ENCODE results near the gene PAAF1. TPM values are rescaled to one million over a fixed set of nuclear protein-coding genes. Genes with fewer than 3 reads are reported as not detected.
A peak's percentile ranks its signal among the peaks of the same experiment; 100 is the strongest.

The PAAF1 gene
- total and polyA plus RNA-seq, 2 of the 13 experiments (the other 11 are each of a cell fraction or from before 2014, with no cell fraction given) = 13.5 to 28.8 TPM

- TF ChIP-seq DRAP1 (CRISPR knock-in tag; IDR thresholded peaks at IDR 0.05) (peak; percentile 57), HMGXB3 (CRISPR knock-in tag; IDR thresholded peaks at IDR 0.05; ENCODE audit: borderline replicate concordance) (peak; percentile 87; the same call in 1 of the 2 replicates), ZNF543 (CRISPR knock-in tag; IDR thresholded peaks at IDR 0.05) (no peak), PHF8 (CRISPR knock-in tag; IDR thresholded peaks at IDR 0.05) (peak; percentile 20; the same call in 1 of the 2 replicates), KLF6 (CRISPR knock-in tag; IDR thresholded peaks at IDR 0.05) (no peak), SMAD3 (CRISPR knock-in tag; IDR thresholded peaks at IDR 0.05) (0 out of 2 replicates have a peak, but pooled peaks have one; percentile 22), ZNF251 (CRISPR knock-in tag; IDR thresholded peaks at IDR 0.05) (no peak), SNAPC5 (CRISPR knock-in tag; IDR thresholded peaks at IDR 0.05; ENCODE audit: borderline replicate concordance) (0 out of 2 replicates have a peak, but pooled peaks have one; percentile 38), ARNTL (CRISPR knock-in tag; IDR thresholded peaks at IDR 0.05) (no peak), MYC (CRISPR knock-in tag; IDR thresholded peaks at IDR 0.05; ENCODE audit: borderline replicate concordance) (no peak), ASH2L (IDR thresholded peaks at IDR 0.05; ENCODE audit: insufficient read length, low read depth, low read length) (no peak), SOX5 (CRISPR knock-in tag; IDR thresholded peaks at IDR 0.05; ENCODE audit: borderline replicate concordance) (0 out of 2 replicates have a peak, but pooled peaks have one; percentile 21), TBX3 (IDR thresholded peaks at IDR 0.05; ENCODE audit: borderline replicate concordance) (no peak), SAP130 (CRISPR knock-in tag; IDR thresholded peaks at IDR 0.05; ENCODE audit: low read depth) (peak; percentile 97), ZKSCAN1 (IDR thresholded peaks at IDR 0.05; ENCODE audit: low read length) (no peak), WIZ (CRISPR knock-in tag; IDR thresholded peaks at IDR 0.05) (peak; percentile 62; the same call in 1 of the 2 replicates), TBP (CRISPR knock-in tag; IDR thresholded peaks at IDR 0.05) (no peak), E2F5 (CRISPR knock-in tag; conservative IDR thresholded peaks at IDR 0.05) (no peak), ZNF704 (CRISPR knock-in tag; IDR thresholded peaks at IDR 0.05; ENCODE audit: borderline replicate concordance) (no peak), EED (CRISPR knock-in tag; IDR thresholded peaks at IDR 0.05) (no peak), ISL2 (CRISPR knock-in tag; IDR thresholded peaks at IDR 0.05) (no peak), HES4 (CRISPR knock-in tag; IDR thresholded peaks at IDR 0.05; ENCODE audit: borderline replicate concordance) (no peak), FOXA1 (IDR thresholded peaks at IDR 0.05) (no peak), FOXA1 (CRISPR knock-in tag; IDR thresholded peaks at IDR 0.05) (no peak), SETDB1 (CRISPR knock-in tag; IDR thresholded peaks at IDR 0.05; ENCODE audit: borderline replicate concordance) (no peak)
These were observed 74.3 kb downstream of the PAAF1 start, which contains the start of gene DNAJB13 (continued) for GRCh38 chr11:73950869-73951710.
